HG03378 (cell line): ENCODE results near the gene PIGC.

Experiments
- ATAC-seq: cut with Tn5 transposase; IDR thresholded peaks from one replicate; pipeline ENCODE4 v1.9.1; 2021; ENCODE audit warnings: mild to moderate bottlenecking, moderate library complexity; ENCODE audit not compliant: unreplicated experiment

Gene PIGC

GRCh38 chr1:172431721-172432192 lies 12.1 kb downstream of the PIGC start:
- no peak for ATAC-seq

DNA sequence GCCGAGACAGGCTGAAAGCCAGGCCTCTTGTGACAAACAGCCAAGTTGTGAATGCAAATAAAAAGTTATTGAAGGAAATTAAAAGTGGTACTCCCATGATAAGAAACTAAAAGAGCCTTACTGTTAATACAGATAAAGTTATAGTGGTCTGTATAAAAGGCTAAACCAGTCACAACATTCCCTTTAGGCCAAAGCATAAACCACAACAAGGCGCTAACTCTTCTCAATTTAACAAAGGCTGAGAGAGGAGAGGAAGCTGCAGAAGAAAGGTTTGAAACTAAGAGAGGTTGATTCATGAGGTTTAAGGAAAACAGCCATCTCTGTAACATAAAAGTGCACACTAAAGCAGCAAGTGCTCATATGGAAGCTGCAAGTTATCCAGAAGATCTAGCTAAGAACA lies 12.7 kb downstream of the PIGC start:
- ATAC-seq = no peak

- ATAC-seq = no peak
Observed at GRCh38 chr1:172430128-172430454, 13.8 kb downstream of the PIGC start.

DNA sequence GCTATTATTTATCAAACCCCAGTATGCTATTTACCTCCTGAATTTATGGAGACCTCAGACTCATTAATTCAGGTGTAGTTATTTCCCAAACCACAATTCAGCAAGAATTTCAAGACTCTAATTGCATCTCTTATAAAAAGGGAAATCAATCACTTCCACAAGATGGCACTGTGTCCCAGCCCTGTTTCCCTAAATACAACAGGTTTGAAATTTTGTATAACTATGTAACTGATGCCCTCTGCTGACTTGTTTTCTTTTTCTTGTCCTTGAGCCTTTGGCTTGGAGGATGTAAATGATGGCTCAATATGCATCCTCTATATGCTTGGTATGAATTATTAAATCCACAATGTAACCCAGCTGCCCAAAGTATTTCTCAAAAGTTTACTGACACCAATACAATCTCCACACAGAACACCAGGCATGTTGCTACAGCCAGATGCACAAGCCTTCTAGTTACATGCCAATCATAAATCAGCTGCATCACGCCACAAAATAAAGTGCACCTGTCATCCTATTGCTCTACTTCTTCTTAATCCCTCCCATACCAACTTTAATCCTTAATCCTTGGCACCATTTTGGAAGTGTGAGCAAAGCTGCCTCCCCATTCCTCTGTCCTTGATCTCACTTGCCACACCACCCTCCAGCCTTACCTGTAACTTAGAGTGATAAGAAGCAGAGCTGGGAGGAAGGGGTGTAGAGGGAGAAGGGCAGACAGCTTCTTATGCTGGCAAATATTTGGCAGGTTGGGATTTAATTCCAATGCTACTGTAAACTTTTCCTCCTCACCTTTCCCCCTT lies 14.3 kb downstream of the PIGC start:
- ATAC-seq = no peak

DNA sequence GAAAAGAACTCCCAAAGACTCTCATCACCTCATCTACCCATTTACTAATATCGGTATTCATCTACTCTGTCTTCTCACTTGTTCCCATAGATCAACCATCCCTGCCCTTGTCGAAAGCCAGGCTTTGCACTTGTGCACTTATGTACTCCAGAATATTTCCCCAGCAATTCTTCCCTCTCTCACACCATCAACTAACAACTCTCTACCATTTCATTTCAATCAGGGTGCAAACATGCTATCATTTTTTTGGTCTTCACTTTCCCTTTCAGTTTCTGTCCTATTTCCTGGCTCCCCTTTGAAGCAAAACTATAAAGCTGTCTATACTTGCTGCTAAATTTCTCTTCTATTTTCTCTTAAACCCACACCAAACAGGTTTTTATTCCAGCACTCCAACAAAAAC lies 16.7 kb downstream of the PIGC start:
- ATAC-seq = no peak

GRCh38 chr1:172425339-172425738 lies 18.5 kb downstream of the PIGC start:
- ATAC-seq = no peak

DNA sequence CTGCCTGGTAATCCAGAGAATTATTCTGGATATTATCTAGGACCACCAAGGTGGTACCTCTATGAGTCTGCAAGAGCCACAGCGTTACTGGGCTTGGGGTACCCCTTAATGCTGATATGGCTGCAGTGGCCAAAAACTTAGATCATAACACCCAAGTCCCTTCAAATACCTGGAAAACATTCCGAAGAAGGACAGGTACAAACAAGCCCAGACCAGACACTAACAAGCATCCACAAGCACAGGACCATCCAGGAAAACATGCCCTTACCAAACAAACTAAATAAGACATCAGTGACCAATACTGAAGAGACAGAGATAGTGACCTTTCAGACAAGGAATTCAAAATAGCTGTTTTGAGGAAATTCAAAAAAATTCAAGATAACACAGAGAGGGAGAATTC lies 20.5 kb downstream of the PIGC start:
- no peak for ATAC-seq

DNA sequence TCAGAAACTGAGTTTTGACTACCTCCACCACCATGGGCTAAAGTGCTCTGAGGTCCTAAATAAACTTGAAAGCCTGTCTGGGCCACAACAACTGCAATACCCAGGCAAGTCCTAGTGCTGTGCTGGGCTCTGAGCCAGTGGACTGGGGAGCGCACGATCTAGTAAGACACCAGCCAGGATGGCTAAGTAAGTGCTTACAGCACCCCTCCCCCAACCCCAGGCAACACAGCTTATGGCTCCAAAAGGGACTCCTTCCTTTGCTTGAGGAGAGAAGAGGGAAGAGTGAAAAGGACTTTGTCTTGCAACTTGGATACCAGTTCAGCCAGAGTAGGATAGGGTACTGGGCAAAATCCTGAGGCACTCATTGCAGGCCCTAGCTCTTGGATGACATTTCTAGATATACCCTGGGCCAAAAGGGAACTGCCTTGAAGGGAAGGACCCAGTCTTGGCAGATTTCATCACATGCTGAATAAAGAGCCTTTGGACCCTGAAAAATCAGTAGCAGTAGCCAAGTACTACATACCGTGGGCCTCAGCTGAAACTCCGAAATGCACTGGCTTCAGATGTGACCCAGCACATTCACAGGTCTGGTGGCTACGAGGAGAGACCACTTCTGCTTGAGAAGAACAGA lies 21.8 kb downstream of the PIGC start:
- ATAC-seq = no peak

- ATAC-seq = no peak
Observed at GRCh38 chr1:172420385-172420784, 23.5 kb downstream of the PIGC start, which contains the start of gene C1orf105. Gene C1orf105 (plus strand): TSS chr1:172420685. CDS start chr1:172420886, 201 bp downstream.

GRCh38 chr1:172417557-172417956 lies 26.3 kb downstream of the PIGC start:
- no peak for ATAC-seq

DNA sequence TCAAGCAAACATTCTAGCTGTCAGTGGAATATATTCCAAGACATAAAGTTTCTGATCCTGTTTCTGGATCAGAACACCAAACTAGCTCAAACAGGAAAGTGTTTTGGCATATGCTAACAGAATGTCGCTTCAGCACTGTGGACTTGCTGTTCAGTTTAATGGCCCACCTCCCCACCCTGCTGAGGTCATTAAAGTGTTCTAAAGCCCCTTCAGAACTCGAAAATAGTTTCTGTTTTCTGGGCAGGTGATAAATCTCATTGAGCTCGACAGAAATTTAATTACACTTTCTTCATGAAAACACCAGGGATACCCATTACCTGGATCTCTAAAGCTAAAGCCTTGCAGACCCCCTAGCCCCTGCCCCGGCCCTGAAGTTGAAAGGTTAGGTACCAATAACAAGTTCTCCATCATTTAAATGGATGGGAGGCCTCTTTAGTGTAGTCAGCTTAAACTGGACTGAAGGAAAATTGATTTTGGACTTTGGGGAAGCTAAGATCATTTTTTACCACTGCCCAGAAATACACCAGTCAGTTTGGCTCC lies 27.3 kb downstream of the PIGC start:
- ATAC-seq = no peak

DNA sequence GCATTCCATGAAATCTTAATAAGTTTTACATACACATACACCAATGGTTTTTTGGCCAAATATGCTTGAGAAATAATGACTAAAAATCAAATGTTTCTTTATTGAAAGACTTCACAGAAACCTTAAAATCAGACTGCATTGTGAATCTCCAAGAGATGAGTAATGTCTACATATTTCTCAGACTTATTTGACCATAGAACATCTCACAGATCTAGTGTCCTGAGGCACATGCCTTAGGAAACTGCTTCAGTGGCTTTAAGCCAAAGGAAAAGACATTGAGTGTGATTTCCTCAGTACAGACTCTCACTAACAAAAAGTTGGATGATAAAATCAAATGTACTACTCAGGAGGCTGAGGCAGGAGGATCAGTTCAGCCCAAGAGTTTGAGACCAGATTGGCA lies 29.5 kb downstream of the PIGC start:
- ATAC-seq = no peak

DNA sequence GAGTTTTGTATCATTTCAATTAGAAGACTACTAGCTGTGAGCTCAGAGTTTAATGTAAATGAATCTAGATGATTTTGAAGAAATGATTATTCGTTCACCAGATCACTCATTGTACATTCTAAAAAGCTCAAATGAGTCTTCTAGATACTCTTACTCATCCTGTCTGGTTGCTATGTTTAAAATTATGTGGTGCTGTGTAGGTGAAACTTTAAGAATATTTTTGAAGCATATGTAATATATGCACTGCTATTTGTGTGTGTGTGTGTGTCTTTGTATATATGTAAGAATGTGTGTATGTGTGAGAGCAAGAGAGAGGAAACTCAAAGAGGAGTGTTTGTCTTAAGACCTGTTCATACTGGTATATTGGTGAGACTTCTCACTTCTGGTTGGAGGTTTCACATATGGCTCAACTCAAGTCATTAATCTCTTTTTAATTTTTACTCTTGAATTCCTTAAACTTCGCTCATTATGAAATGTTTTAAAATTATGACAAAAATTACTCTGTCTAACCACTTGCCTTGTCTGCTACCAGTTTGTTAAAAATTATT lies 32.0 kb downstream of the PIGC start:
- no peak for ATAC-seq

- ATAC-seq = no peak
Observed at GRCh38 chr1:172410027-172410426, 33.8 kb downstream of the PIGC start.

- no peak for ATAC-seq
Observed at GRCh38 chr1:172408958-172409357, 34.9 kb downstream of the PIGC start.

GRCh38 chr1:172406968-172407367 lies 36.9 kb downstream of the PIGC start:
- no peak for ATAC-seq

- ATAC-seq = no peak
Observed at GRCh38 chr1:172405912-172406311, 38.0 kb downstream of the PIGC start.

DNA sequence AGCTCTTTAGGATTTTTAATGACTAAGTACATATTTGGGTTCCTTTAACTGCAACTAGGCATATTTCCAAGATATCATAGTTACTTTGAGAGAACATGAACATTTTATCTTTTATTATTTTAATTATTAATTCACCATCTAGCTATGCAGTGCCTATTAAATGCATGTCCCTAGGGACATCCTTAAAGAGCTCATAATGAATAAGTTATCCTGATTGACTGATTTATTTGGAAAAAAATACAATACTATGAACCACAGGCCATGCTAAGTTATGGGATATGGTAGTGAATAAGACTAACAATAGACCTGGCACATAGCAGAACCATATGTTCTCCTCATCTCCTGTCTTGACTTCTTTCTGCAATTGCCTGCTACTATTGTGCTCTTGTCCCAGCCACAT lies 39.7 kb downstream of the PIGC start:
- no peak for ATAC-seq

DNA sequence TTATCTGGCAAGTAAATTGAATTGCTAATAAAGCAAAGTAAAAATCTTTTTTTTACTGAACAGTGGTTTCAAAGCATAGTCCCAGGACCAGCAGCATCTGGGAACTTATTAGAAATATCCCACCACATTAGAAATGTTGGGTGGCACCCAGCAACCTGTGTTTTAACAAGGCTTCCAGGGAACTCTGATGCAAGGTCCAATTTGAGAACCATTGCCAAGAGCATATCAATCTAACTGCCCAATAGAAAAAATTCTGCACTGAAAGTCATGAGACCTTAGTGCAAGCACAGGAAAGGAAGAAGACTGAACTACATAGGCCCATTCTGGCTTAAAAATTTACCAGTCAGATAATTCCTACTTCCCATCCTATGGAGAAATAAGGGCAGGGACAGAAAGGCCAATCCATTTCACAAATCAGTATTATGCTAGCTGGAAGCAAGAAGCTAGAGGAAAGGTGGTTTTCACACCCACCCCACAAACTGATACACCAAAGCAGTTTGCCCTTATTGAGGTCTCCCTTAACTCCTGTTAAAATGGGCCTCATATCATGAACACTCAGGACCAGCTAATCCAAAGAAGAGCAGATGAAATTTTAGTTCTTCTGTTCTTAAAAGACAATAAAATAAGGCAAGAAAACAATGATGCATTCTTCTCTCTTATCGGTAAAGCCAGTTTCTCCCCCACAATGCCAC lies 40.8 kb downstream of the PIGC start:
- no peak for ATAC-seq

- ATAC-seq = no peak
Observed at GRCh38 chr1:172401892-172402291, 42.0 kb downstream of the PIGC start.

GRCh38 chr1:172401477-172401876 lies 42.4 kb downstream of the PIGC start:
- ATAC-seq = no peak
